HG02642 (cell line): ENCODE measurements around the gene ASB13.

Experiments
- ATAC-seq: cut with Tn5 transposase; IDR thresholded peaks from one replicate; pipeline ENCODE4 v1.9.1; 2021; ENCODE audit warnings: mild to moderate bottlenecking; ENCODE audit not compliant: unreplicated experiment, poor library complexity

Gene ASB13

DNA sequence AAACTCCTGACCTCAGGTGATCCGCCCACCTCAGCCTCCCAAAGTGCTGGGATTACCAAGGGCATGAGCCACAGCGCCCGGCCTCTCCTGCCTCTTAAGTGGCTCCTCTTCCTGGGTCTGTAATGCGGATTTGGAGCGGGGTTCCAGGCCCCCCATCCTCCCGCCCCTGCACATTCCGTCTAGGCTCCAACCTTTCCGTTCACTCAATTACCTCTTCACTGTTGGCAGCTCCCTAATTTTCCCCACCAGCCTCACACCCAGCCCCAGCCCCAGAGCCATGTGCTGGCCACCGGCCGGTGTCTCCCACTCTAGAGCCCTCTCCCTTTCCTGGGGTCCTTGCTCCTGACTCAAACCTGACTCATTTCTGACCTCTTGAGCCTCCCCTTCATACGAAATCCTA is 16.6 kb downstream of the ASB13 start:
- no peak for ATAC-seq

DNA sequence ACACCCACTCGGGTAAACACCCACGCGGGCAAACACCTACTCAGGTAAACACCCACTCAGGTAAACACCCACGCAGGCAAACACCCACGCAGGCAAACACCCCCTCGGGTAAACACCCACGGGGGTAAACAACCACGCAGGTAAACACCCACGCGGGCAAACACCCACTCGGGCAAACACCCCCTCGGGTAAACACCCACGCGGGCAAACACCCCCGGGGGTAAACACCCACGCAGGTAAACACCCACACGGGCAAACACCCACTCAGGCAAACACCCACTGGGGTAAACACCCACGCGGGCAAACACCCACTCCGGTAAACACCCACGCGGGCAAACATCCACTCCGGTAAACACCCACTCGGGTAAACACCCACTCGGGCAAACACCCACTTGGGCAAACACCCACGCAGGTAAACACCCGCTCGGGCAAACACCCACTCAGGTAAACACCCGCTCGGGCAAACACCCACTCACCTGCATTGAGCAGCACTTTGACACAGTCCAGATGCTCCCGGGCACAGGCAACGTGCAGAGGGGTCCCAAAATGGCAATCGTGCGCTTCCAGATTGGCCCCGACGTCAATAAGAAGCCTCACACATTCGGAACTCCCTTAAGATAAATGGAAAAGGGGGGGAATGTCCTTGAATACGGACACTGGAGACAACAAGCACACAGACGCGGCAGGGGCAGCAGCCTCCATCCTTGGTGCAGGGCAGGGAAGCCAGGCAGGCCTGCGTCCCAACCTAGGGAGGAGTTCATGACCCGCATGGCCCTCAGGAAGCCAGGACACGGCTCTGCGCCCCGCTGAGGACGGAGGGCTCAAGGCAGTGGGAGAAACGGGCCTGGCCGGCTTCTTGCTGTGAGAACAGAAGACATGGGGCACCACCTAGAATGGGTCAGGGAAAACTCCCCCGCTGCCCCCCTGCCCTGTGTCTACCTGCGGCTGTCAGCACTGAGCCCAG is 17.6 kb downstream of the ASB13 start:
- no peak for ATAC-seq

- ATAC-seq = no peak
Observed at GRCh38 chr10:5647507-5648240, 18.7 kb downstream of the ASB13 start.

GRCh38 chr10:5645944-5646617 is 20.3 kb downstream of the ASB13 start:
- no peak for ATAC-seq

DNA sequence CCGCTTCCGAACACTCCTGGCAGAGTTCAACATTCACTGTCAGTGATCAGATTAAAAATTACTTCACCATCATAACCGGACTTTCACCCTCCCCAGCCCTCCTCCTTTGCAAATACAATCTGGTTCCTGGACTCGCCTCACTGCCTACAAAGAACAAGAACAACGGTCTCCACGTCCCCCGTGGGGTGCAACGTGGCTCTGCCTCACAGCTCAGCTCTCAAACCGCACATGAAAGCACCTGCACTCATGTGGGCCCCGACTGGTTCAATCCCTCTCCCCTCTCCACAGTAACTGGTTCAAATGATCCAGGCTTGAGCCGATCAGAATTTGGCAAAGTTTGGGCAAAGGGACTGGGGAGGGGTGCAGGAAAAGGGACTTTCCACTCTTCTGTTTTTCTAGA is 21.0 kb downstream of the ASB13 start:
- ATAC-seq = peak; percentile 55

DNA sequence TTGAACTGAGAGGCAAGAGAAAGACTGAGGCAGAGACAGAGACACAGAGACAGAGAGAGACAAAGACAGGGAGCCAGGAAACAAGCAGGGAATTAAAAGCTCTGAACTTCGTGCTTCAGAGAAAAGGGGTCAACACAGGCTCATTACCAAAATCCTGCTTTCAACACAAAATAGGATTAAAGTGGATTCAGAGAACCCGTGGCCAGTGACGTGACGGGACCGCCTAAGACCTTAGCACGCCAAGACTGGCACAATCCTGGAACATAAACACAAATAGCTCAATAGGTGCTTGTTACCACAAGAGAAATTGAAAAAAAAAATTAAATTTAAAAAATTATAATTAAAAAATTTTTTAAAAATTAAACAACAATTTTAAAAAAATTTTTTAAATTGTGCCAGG is 21.5 kb downstream of the ASB13 start:
- ATAC-seq = no peak

DNA sequence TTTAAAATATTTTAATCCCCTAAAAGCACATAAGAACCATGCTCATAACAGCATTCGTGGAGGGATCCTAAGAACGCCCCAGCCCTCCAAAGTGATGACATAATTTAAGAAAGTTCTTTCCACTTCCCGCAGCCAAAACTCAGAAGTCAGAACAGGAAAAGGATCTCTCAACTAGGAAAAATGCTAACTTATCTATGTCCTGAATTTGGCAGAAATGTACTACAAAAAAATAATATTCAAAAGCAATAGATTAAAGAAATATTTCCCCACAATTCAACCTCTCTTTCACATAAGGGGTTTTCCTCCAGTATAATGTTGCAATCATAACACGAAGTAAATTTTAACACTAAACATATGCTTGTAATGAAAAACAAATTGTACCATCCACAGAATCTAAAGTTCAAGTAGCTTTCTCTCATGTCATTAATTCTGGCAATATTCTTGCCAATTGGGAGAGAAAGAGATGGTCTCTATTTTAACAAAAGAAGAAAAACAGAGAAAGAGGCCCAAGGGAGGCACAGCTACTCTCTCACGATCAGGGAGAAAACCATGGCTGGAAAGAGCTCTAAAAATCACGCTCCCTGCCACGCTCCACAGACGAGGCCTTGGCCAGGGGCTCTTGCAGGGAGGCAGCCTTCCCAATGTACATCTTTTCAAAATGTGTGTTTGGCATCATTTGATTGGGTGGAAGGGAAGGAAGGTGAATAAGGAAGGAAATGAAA is 22.9 kb downstream of the ASB13 start:
- ATAC-seq = no peak

DNA sequence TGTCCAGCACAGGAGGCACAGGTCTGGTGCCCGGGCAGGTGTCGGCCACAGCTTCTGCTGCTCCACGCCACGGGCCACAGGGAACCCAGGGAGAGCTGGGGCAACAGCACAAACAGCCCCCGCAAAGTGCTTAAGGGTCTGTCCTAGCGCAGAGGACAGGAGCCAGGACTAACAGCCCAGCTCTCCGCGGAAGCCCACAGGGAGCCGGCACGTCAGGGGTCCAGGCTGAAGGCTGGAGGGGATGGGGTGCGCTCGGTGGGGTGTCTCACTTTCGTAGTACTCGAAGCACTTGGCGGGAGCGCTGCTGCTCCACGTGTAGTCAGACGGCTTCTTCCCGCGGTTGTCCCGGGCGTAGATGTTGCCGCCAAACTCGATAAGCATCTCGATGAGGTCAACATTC is 24.9 kb downstream of the ASB13 start:
- no peak for ATAC-seq

DNA sequence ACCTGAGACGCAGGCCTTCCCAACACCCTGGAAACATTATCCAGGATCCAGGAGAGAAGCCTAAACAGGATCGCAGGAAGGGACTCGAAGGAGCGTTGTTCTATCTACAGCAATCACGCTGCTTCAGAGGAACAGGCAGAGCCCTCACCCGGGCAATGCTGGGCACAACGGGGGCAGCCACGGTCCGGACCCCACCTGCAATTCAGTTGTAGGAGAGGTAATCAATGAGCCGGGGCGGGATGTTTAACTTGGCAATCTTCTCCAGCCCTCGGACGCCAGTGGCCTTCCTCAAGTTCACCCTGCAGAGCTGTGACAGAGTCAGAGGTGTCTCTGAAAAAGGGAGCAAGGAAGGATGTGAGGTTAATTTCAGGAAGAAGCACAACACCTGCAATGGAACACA is 25.9 kb downstream of the ASB13 start:
- no peak for ATAC-seq

DNA sequence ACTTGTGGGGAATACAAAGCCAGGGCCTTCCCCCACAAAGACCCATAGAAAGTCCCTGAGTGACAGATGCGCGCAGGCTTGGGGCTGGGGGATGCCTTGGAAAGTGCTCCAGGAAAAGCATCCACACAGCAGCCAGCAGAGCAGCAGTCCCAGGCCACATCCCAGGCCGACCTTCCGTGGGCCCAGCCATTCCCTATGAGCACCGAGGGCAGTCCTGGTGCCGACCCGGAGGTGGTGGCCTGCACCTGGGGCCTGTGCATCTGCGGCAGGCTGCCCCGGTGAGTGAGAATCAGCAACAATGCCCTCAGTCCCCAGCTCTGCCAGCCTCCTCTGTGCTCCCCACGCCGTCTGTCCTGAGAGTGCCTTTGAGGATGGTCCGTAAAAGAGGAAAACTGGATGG is 26.4 kb downstream of the ASB13 start:
- ATAC-seq = no peak

GRCh38 chr10:5639066-5639465 is 27.3 kb downstream of the ASB13 start:
- no peak for ATAC-seq

DNA sequence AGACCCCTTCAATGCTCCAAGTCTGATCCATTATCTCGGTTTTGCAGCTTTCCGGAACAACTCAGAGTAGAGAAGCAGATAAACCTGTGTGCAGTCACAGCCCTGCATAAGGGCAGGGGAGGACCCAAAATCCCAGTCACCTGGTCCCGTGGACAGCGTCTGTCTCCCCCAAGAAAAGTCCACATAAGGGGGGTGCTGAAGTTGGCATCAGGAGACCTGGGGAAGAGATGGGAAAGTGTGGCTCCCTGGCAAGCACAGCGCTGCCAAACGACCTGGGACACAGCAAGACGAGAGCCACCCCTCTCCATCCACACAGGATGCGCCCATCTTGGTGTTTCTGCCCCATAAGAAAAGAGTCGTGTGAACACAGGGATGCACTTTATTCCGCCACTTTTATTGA is 27.9 kb downstream of the ASB13 start:
- no peak for ATAC-seq

DNA sequence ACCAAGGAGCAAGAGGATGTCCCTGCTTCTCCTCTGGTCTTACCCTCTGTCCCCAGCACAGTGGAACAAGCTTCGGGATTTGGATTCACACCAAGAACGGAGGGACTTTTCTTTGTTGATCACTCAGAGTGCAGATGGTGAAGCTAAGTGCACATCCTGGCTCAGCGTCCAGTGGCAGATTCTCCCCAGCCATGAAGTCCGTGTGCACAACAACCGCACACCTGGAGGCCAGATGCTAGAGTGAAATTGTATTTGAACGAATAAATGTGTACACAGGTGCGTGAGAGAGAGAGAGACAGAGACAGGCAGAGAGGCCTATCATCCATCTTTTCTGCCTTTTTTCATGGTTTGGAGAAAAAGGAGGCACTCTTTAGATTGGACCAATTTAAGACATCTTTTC is 31.5 kb downstream of the ASB13 start:
- ATAC-seq = no peak

GRCh38 chr10:5633166-5633749 is 33.1 kb downstream of the ASB13 start:
- ATAC-seq = no peak

DNA sequence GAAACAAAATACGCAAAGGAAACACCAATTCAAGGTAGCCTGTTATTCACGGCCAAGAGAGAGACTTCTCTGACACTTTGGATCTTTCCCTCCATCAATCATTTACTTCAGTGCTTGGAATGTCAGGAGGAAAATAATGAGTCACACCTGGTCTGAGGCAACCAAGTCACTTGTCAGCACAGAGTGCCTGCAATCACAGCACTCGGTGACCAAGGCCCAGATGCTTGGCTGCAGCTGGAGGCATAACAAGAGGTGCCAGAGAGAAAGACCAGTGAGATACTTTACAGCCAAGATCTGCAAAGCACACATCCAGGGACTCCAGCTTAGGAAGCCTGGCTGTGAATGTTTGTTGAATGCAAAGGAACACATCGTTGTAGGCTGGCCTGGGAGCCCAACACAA is 33.9 kb downstream of the ASB13 start:
- no peak for ATAC-seq

DNA sequence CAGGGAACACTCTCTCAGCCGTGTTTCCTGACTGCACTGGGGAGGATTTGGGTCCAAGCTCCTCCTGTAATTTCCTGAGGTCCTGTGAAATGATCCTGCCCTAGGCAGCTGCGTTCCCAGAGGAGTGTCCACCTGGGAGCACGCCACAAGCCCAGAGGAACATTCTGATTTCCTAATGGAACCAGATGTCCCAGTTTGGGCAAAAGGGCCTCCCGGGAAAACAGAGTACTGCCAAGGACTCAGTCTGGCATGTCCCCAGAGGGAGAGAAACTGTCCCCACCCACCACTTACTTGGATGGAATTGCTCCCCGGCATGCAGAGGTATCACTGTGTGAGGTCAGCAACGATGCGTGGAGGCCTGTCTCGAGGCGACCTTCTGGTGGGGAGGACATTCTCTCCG is 34.5 kb downstream of the ASB13 start:
- ATAC-seq = no peak

- no peak for ATAC-seq
Observed at GRCh38 chr10:5630112-5630436, 36.3 kb downstream of the ASB13 start.

DNA sequence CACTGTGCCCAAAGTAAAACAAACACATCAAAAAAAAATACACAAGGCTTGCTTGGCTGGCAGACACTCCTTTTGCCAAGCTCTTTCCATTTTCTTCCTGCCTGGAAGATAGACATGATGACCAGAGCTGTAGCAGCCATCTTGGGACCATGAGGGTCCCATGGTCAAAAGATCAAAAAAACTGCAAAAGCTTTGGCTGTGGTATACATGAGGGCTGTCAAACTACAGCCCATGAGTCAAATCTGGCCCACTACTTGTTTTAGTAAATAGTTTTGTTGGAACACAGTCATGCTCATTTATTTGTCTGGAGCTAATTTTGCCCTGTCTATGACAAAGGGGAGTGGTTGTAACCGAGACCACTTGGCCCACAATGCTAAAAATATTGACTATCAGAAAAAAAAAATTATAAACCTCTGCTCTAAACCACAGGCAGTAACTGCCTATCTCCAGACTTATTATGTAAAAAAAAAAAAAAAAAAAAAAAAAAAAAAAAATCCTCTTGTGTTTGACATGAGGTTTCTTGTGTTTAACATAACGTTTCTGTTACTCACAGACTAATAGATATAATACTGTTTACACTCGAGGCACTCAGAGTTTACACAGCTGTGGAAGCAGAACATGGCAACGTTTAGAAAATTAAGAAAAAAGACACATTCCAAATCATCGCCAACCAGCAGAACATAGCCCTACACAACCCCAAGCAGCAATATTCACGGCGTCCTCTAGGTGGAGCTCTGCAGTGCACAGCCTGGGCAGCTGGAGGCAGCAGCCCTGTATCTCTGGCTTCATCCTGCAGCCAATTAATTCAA is 36.9 kb downstream of the ASB13 start:
- peak; percentile 90 for ATAC-seq
